Esophagus muscularis mucosa (tissue), 4 donors: Measurements from ENCODE around the gene SPATA16. TPM values are rescaled to one million over a fixed set of nuclear protein-coding genes. Genes with fewer than 3 reads are reported as not detected.
"Not testable (repeated sequence)": the region's sequence is repeated elsewhere in the genome, so short reads cannot be mapped to it uniquely, and the experiment has no call there.

Source experiments
- DNase-seq: peaks from one replicate; pipeline ENCODE4 v3.0.0-alpha.2; 2017; ENCODE audit errors: extremely low spot score
- H3K27ac ChIP-seq, 4 donors: fragments of 200-600 bp; sonication (generic); replicated peaks in 1 of 4; 1 replicate in 3 of 4; 2 replicates in 1 of 4; pipeline ENCODE4 v1.5.1; 2016 to 2019; ENCODE audit warnings: mild to moderate bottlenecking in 1 of 4
- H3K27me3 ChIP-seq, 4 donors: fragments of 200-600 bp; sonication (generic); one replicate each; pipeline versions ENCODE4 v1.5.1 to v1.6.0; 2016 to 2019
- H3K36me3 ChIP-seq, 4 donors: fragments of 200-600 bp; sonication (generic); one replicate each; pipeline ENCODE4 v1.5.1; 2016 to 2019
- H3K4me1 ChIP-seq, 4 donors: fragments of 200-600 bp; sonication (generic); one replicate each; pipeline ENCODE4 v1.5.1; 2016 to 2019
- H3K4me3 ChIP-seq, 4 donors: fragments of 200-600 bp; sonication (generic); 1 replicate in 2 of 4; 2 replicates in 2 of 4; pipeline ENCODE4 v1.5.1; 2016 to 2019; ENCODE audit warnings: mild to moderate bottlenecking in 4 of 4, moderate library complexity in 1 of 4
- H3K9me3 ChIP-seq, 4 donors: fragments of 200-600 bp; sonication (generic); 1 replicate in 3 of 4; 2 replicates in 1 of 4; pipeline ENCODE4 v1.5.1; 2016 to 2019
- EP300 ChIP-seq: sonication (generic); formaldehyde crosslinking; IDR thresholded peaks from one replicate; pipeline ENCODE4 v1.6.1; 2017; ENCODE audit warnings: antibody characterized with exemption
- POLR2A ChIP-seq: fragments of 450-650 bp; IDR thresholded peaks from one replicate; pipeline ENCODE4 v1.6.1; 2017; ENCODE audit warnings: antibody characterized with exemption, moderate library complexity, mild to moderate bottlenecking, low read depth
- POLR2AphosphoS5 ChIP-seq, 2 donors: sonication (generic); formaldehyde crosslinking; IDR thresholded peaks; one replicate each; pipeline ENCODE4 v1.6.1; 2017; ENCODE audit warnings: antibody characterized with exemption in 2 of 2
- WGBS: methylation state at CpG from one replicate; pipeline ENCODE4 v1.1.5; 2018; 5-methylcytosine and 5-hydroxymethylcytosine counted together
- intact Hi-C: fragments of 100-400 bp; cut with DNase I; formaldehyde crosslinking; loops from one replicate; pipeline ENCODE4 v1.15.1; 2023
- total RNA-seq, 4 donors: library from RNA; depleted of rRNA; stranded (reverse); fragments of >200 nt; gene quantifications; one replicate each; pipeline versions ENCODE4 v1.1.0 to v1.2.1, GENCODE V29; 2016
- TF ChIP-seq, protein P1 (sequence below), 3 experiments: fragments of 200-600 bp in 2 of 3; fragments of 450-650 bp in 1 of 3; sonication (generic) in 2 of 3; IDR thresholded peaks; one replicate each; pipeline ENCODE4 v1.5.1; 2017 to 2019; ENCODE audit warnings: antibody characterized with exemption in 3 of 3, mild to moderate bottlenecking in 2 of 3, moderate library complexity in 1 of 3

SPATA16 gene
- total RNA-seq, 4 donors from 2014 or later = not detected

DNA sequence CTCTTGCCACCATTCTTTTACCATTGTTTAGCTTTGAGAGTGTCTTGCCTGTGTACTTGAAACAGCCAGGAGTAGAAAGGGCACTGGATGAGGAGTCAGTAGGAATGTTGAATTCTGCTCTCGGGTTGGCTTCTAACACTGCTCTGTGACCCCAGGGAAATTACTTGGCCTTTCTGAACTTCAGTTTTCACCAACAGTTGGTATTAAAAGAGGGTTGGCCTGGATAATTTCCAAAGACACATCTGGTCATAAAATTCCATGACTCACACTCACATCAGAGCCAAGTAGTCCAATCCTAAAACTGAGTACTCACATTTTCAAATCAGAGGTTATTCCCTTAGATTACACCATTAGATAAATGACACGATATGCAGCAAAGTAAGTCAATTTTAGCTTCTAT is 248.9 kb downstream of the SPATA16 start:
- no peak for TF ChIP-seq POLR2AphosphoS5 (IDR thresholded peaks at IDR 0.05)
- TF ChIP-seq, protein P1, sequence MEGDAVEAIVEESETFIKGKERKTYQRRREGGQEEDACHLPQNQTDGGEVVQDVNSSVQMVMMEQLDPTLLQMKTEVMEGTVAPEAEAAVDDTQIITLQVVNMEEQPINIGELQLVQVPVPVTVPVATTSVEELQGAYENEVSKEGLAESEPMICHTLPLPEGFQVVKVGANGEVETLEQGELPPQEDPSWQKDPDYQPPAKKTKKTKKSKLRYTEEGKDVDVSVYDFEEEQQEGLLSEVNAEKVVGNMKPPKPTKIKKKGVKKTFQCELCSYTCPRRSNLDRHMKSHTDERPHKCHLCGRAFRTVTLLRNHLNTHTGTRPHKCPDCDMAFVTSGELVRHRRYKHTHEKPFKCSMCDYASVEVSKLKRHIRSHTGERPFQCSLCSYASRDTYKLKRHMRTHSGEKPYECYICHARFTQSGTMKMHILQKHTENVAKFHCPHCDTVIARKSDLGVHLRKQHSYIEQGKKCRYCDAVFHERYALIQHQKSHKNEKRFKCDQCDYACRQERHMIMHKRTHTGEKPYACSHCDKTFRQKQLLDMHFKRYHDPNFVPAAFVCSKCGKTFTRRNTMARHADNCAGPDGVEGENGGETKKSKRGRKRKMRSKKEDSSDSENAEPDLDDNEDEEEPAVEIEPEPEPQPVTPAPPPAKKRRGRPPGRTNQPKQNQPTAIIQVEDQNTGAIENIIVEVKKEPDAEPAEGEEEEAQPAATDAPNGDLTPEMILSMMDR (IDR thresholded peaks at IDR 0.05) = no peak
- TF ChIP-seq POLR2A = no peak
- no peak for TF ChIP-seq EP300
- WGBS = 22% methylated on average over 2 of the region's 2 CpGs

DNA sequence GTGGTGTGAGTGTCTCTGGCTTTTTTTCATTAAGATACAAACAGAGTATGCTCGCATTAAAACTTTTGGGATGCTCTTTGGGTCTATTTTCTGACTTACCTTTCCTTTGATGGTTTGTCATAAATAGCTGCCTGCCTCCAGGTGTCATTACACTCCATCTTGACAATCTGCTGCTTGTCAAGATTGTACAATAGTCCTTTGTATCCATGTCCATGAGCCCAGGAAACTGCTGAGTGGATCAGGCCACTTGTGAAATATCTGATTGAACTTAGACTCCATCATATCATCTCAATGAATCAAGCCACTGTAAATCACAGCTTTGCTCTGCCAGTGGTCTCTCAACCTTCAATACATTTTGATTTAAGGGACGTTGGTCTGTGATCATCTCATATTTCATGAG is 255.3 kb downstream of the SPATA16 start:
- no peak overlapping the region for H3K4me3 ChIP-seq
- TF ChIP-seq, protein P1 (IDR thresholded peaks at IDR 0.05) = no peak
- TF ChIP-seq EP300 (no peak), POLR2AphosphoS5 (IDR thresholded peaks at IDR 0.05) (no peak), POLR2A (no peak)
- WGBS = 60% methylated on average over 2 of the region's 2 CpGs

More for the DNA sequence above, 248.9 kb downstream of the SPATA16 start:
- no peak overlapping the region for H3K4me3 ChIP-seq
- no peak for DNase-seq
- no peaks in the 10 kb centered on the region for H3K4me1 ChIP-seq
- no peak overlapping the region for H3K27ac ChIP-seq
- no peaks in the 10 kb centered on the region for H3K27me3 ChIP-seq
- intact Hi-C loops = no loop called here
- no peaks in the 10 kb centered on the region for H3K9me3 ChIP-seq
- no peaks in the 10 kb centered on the region for H3K36me3 ChIP-seq

DNA sequence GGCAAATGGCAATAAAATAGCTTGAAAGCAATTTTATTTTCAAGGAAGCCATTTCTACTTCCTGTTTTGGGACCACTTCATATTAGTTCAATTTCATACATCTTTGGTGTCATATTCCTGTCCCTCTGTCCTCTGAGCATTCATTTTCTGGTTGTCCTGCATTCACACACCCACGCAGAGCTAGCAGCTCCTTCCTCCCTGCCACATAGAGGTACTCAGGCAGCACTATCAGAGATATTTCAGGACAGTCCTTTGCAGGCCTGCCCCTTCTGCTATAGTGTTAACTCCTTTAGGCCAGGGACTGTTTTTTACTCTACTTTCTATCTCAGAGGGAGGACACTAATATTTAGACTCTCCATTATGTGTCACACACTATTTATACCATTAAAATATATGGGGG is 258.5 kb downstream of the SPATA16 start:
- intact Hi-C loops = no loop called here
- no peak for TF ChIP-seq POLR2A
- no peak for TF ChIP-seq POLR2AphosphoS5 (IDR thresholded peaks at IDR 0.05)
- no peak for TF ChIP-seq EP300
- TF ChIP-seq, protein P1 (IDR thresholded peaks at IDR 0.05) = no peak

More for the DNA sequence above, 255.3 kb downstream of the SPATA16 start:
- no peak overlapping the region for H3K27ac ChIP-seq
- intact Hi-C loops = no loop called here
- H3K4me1 ChIP-seq = no peaks in the 10 kb centered on the region
- no peaks in the 10 kb centered on the region for H3K27me3 ChIP-seq
- H3K9me3 ChIP-seq = peaks cover 0 to under 1% (median 0%) of the 10 kb centered on the region in 4 donors
- DNase-seq = no peak
- no peaks in the 10 kb centered on the region for H3K36me3 ChIP-seq

DNA sequence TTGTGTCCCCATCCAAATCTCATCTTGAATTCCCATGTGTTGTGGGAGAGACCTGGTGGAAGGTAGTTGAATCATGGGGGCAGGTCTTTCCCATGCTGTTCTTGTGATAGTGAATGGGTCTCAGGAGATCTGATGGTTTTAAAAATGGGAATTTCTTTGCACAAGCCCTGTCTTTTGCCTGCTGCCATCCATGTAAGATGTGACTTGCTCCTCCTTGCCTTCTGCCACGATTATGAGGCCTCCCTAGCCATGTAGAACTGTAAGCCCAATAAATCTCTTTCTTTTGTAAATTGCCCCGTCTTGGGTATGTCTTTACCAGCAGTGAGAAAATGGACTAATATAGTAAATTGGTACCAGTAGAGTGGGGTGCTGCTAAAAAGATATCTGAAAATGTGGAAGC is 261.7 kb downstream of the SPATA16 start:
- 82% methylated on average over 2 of the region's 2 CpGs for WGBS
- intact Hi-C loops, DNase-seq, H3K4me3 ChIP-seq, H3K9me3 ChIP-seq, H3K27me3 ChIP-seq, H3K27ac ChIP-seq, H3K36me3 ChIP-seq, H3K4me1 ChIP-seq: not testable (repeated sequence)

More for the DNA sequence above, 258.5 kb downstream of the SPATA16 start:
- Histone ChIP-seq H3K9me3 (peaks cover 0 to 7% (median 3%) of the 10 kb centered on the region in 4 donors), H3K27ac (no peak overlapping the region), H3K36me3 (no peaks in the 10 kb centered on the region), H3K27me3 (no peaks in the 10 kb centered on the region), H3K4me3 (no peak overlapping the region), H3K4me1 (no peaks in the 10 kb centered on the region)
- no peak for DNase-seq
- 74% methylated on average over 1 of the region's 1 CpG for WGBS

DNA sequence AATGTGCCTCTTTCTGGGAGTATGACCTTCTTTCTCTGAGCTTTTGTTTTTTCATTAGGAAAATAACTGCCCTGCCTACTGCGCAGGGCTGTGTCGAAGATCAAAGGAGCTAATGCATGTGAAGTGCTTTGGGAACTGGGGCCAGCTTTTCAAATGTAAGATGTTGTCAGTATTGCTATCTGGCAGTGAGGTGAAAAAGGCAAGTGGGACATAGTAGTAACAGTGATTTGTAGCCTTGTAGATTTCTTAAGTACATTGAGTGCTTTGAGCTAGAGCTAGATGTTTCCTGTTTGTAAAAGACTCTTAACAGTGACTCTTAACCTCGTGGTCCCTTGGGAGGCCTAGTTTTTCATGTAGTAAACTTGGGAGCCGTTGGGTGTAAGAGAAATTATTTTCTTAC is 264.0 kb downstream of the SPATA16 start:
- no peak for DNase-seq
- Histone ChIP-seq H3K9me3 (peaks cover 0 to 7% (median 3%) of the 10 kb centered on the region in 4 donors), H3K27me3 (no peaks in the 10 kb centered on the region), H3K4me3 (no peak overlapping the region), H3K27ac (no peak overlapping the region), H3K4me1 (no peaks in the 10 kb centered on the region), H3K36me3 (no peaks in the 10 kb centered on the region)
- intact Hi-C loops = no loop called here
- TF ChIP-seq EP300 (no peak), POLR2A (no peak), POLR2AphosphoS5 (IDR thresholded peaks at IDR 0.05) (no peak)
- TF ChIP-seq, protein P1 (IDR thresholded peaks at IDR 0.05) = no peak
- 40% methylated on average over 4 of the region's 4 CpGs for WGBS
